GM19099 (cell line): ENCODE data around the gene CAPN13.

Source experiments
- POLR2A ChIP-seq: IDR thresholded peaks from 3 replicates; pipeline ENCODE4 v1.6.1; 2011; ENCODE audit warnings: low read depth; ENCODE audit not compliant: insufficient read length; ENCODE audit errors: extremely low read depth

CAPN13 gene

GRCh38 chr2:30710461-30710860, 96.8 kb downstream of the CAPN13 start:
- no peak for TF ChIP-seq POLR2A

GRCh38 chr2:30710016-30710415, 97.2 kb downstream of the CAPN13 start:
- TF ChIP-seq POLR2A: no peak

- TF ChIP-seq POLR2A: no peak
Measured at GRCh38 chr2:30709516-30709915, 97.7 kb downstream of the CAPN13 start.

GRCh38 chr2:30708491-30709290, 98.6 kb downstream of the CAPN13 start:
- no peak for TF ChIP-seq POLR2A

GRCh38 chr2:30707304-30707903, 99.8 kb downstream of the CAPN13 start:
- TF ChIP-seq POLR2A: no peak

GRCh38 chr2:30706534-30707303, 100.5 kb downstream of the CAPN13 start:
- TF ChIP-seq POLR2A: no peak

- no peak for TF ChIP-seq POLR2A
Measured at GRCh38 chr2:30705711-30706533, 101.3 kb downstream of the CAPN13 start.

- no peak for TF ChIP-seq POLR2A
Measured at GRCh38 chr2:30705056-30705455, 102.2 kb downstream of the CAPN13 start.

GRCh38 chr2:30704309-30705020, 102.8 kb downstream of the CAPN13 start:
- TF ChIP-seq POLR2A: no peak

- TF ChIP-seq POLR2A: no peak
Measured at GRCh38 chr2:30702694-30703093, 104.6 kb downstream of the CAPN13 start.

GRCh38 chr2:30701782-30702181, 105.5 kb downstream of the CAPN13 start:
- TF ChIP-seq POLR2A: no peak

- TF ChIP-seq POLR2A: no peak
Measured at GRCh38 chr2:30695749-30696148, 111.5 kb downstream of the CAPN13 start.

GRCh38 chr2:30694286-30695055, 112.8 kb downstream of the CAPN13 start:
- TF ChIP-seq POLR2A: no peak
